ENCODE measurements around the gene GPR137.

GRCh38 chr11:64312947-64313346 lies 27.3 kb downstream of the GPR137 start:
- TF ChIP-seq CTCF (IDR thresholded peaks at IDR 0.05; ENCODE audit: low read depth, low read length), result no peak
- TF ChIP-seq, protein P1, sequence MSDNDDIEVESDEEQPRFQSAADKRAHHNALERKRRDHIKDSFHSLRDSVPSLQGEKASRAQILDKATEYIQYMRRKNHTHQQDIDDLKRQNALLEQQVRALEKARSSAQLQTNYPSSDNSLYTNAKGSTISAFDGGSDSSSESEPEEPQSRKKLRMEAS (IDR thresholded peaks at IDR 0.05; ENCODE audit: low read depth, low read length), result no peak
- no peak for TF ChIP-seq POLR2A (IDR thresholded peaks at IDR 0.05; ENCODE audit: extremely low read depth, insufficient read length)
- no peak for TF ChIP-seq MYC (IDR thresholded peaks at IDR 0.05; ENCODE audit: low read depth, low read length)

Measured in NB4 (cell line).